T47D (cell line): ENCODE data around the gene PAK6.
A peak's percentile ranks its signal among the peaks of the same experiment; 100 is the strongest.

Source experiments
- DNase-seq, 2 experiments: peaks; one replicate each; pipeline versions ENCODE4 v3.0.0 to v3.0.0-alpha.2; 2011 to 2012; ENCODE audit warnings: low read depth in 1 of 2, low spot score in 1 of 2
- JUND ChIP-seq: IDR thresholded peaks from 2 replicates; pipeline ENCODE4 v1.6.1; 2012; ENCODE audit warnings: low read depth
- in situ Hi-C: cut with HindIII; loops from 2 replicates; pipeline ENCODE4 v1.10.0; 2016; ENCODE audit warnings: low sequenced_read_pairs, low pct_unique_long_range_greater_than_20kb

PAK6 gene

GRCh38 chr15:40238532-40239403 lies at the start of gene PAK6:
PAK6 (plus strand) TSS chr15:40239063; CDS start chr15:40264786, 25,723 bp downstream.
- TF ChIP-seq JUND, result no peak

GRCh38 chr15:40190591-40190990 lies 48.3 kb upstream of the PAK6 start:
- no peak for TF ChIP-seq JUND
- no peak for DNase-seq
- in situ Hi-C loops, result no loop called here

More at GRCh38 chr15:40238532-40239403, at the start of gene PAK6:
- in situ Hi-C loops, result no loop called here
- DNase-seq, result peak; percentile 76 to 84

GRCh38 chr15:40192942-40193341 lies 45.9 kb upstream of the PAK6 start:
- DNase-seq, result no peak
- in situ Hi-C loops, result no loop called here
- TF ChIP-seq JUND, result no peak

- DNase-seq, result no peak
- TF ChIP-seq JUND, result no peak
- in situ Hi-C loops, result no loop called here
Observed at GRCh38 chr15:40197434-40197833, 41.4 kb upstream of the PAK6 start.

GRCh38 chr15:40198355-40199085 lies 40.3 kb upstream of the PAK6 start:
- DNase-seq, result no peak
- in situ Hi-C loops, result no loop called here
- no peak for TF ChIP-seq JUND

GRCh38 chr15:40204100-40204499 lies 34.8 kb upstream of the PAK6 start:
- DNase-seq, result no peak
- no peak for TF ChIP-seq JUND
- in situ Hi-C loops, result no loop called here

- DNase-seq, result peak; percentile 46 to 84
- no peak for TF ChIP-seq JUND
- in situ Hi-C loops, result no loop called here
Observed at GRCh38 chr15:40217166-40217824, 21.6 kb upstream of the PAK6 start.

GRCh38 chr15:40219801-40220200 lies 19.1 kb upstream of the PAK6 start:
- in situ Hi-C loops, result no loop called here
- TF ChIP-seq JUND, result no peak
- no peak for DNase-seq

GRCh38 chr15:40222131-40222530 lies 16.7 kb upstream of the PAK6 start:
- in situ Hi-C loops, result no loop called here
- no peak for DNase-seq
- no peak for TF ChIP-seq JUND

- no peak for TF ChIP-seq JUND
- no peak for DNase-seq
- in situ Hi-C loops, result no loop called here
Observed at GRCh38 chr15:40226736-40227135, 12.1 kb upstream of the PAK6 start.

GRCh38 chr15:40229316-40229715 lies 9.5 kb upstream of the PAK6 start:
- DNase-seq, result no peak
- TF ChIP-seq JUND, result no peak
- in situ Hi-C loops, result no loop called here

- in situ Hi-C loops, result no loop called here
- TF ChIP-seq JUND, result no peak
- DNase-seq, result no peak
Observed at GRCh38 chr15:40229956-40230355, 8.9 kb upstream of the PAK6 start.
